HG03378 (cell line): ENCODE results near the gene TBC1D14.
A peak's percentile ranks its signal among the peaks of the same experiment; 100 is the strongest.

Source experiments
- ATAC-seq: cut with Tn5 transposase; IDR thresholded peaks from one replicate; pipeline ENCODE4 v1.9.1; 2021; ENCODE audit warnings: mild to moderate bottlenecking, moderate library complexity; ENCODE audit not compliant: unreplicated experiment

Gene TBC1D14

DNA sequence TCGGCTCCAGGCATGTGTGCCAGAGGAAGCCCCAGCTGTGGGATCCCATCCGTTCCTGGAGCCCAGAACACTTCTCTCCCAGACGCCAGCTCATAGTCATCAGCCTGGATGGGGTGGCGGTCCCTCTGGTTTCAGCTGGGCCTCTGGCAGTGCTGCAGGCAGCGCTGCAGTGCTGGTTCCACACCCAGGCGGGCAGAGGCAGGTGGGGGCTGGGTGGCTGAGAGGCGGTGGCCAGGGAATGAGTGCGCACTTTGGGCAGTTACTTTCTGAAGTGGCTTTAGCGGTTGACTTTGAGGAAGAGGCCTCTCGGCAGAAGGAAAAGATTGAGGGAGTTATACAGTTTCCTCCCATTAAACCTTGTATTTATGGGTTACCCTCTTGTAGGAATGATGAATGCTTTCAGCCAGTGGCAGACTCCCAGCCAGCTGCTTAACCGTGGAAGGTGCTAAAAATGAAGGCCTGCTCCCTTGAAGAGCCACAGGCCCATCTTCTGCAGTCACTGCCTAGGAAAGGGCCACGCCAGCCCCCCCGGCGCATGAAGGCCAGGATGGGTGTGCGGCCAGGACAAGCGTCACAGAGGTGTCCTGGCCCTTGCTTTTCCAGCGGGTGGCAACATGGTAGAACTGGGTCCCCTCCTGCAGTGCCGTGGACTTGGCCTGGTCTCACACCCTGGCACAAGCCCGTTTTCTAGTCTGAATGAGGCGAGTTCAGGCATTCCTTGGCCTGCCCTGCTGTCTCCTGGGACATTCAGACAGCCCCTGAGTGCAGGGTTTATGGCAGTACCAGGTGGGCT lies 143.5 kb downstream of the TBC1D14 start:
- no peak for ATAC-seq

DNA sequence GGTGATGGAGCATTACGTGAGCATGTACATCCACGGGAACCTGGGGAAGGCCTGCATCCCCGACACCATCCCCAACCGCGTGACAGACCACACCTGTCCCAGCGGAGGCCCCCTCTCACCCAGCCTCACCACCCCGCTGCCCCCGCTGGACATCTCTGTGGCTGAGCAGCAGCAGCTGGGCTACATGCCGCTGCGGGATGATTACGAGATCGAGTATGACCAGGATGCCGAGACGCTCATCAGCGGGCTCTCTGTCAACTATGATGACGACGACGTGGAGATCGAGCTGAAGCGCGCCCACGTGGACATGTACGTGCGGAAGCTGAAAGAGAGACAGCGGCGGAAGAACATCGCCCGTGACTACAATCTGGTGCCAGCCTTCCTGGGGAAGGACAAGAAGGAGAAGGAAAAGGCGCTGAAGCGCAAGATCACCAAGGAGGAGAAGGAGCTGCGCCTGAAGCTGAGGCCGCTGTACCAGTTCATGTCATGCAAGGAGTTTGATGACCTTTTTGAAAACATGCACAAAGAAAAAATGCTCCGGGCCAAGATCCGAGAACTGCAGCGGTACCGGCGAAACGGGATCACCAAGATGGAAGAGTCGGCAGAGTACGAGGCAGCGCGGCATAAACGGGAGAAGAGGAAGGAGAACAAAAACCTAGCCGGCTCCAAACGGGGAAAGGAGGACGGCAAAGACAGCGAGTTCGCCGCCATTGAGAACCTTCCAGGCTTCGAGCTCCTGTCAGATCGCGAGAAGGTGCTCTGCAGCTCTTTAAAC lies 144.7 kb downstream of the TBC1D14 start:
- no peak for ATAC-seq

DNA sequence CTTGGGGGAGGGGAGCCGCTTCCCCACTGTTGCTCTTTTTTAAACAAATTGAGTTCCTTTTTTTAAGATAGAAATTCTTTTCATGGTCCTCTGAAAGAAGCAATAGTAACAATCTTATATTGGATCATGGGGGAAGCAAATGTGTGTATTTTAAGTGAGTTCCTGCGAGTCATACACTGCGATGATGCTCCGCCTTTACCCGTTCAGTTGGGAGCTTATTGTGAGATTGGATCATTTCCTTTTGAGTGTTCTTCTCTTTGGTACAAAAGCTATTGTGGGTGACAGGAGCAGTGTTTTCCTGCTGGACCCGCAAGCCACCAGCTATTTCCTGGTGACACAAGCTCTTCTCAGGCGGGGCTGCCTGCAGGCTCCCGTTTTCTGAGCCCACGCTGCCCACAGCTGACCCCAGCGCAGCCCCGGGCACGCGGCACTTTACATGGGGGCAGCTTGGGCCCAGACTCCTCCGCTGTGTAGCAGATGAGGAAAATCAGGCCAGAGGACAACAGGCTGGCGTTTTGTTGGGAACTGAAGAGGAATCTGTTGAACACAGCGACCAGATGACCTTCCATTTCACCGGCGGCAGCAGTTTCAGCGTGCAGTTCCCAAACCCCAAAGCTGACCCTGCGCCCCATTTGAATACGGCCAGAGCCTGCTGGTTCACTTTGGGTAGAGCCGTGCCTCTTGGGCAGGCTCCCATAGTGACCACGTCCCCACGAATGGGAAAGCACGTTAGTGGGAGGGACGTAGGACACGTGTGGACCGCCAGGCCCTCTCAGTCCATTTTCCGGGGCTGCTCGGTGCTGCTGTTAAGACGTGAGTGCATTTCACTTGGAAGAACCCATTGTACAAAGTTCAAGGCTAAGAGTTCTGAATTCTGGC lies 145.7 kb downstream of the TBC1D14 start:
- no peak for ATAC-seq

DNA sequence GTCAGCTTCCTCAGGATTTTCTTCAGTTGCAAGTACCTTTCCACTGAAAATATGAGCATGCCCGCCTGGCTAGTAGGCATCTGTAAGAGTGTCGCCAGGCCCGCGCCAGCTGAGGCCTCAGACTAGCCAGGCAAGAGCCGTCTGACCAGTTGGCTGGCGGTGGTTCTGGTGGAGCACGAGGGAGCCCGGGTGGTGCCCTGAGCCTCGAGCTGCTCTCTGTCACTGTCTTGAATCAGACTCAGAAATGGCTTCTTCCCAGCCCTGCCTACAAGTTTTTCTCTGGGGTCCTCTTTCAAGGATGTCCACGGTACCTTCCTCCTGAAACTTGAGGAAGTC lies 146.3 kb downstream of the TBC1D14 start:
- ATAC-seq: no peak

DNA sequence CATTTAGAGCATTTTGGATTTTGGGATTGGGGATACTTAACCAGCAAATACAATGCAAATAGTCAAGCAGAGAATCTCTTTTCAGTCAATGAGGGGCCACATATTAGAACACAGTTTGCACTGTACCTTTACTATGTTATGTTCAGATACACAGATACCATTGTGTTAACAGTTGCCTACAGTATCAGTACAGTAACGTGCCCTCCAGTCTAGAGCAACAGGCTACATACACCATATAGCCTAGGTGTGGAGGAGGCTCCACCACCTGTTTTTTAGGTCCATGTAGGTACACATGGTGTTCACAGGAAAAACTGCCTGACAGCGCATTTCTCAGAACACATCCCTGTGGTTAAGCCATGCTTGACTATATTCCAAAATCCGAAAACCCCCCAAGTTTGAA lies 149.2 kb downstream of the TBC1D14 start:
- ATAC-seq: no peak

DNA sequence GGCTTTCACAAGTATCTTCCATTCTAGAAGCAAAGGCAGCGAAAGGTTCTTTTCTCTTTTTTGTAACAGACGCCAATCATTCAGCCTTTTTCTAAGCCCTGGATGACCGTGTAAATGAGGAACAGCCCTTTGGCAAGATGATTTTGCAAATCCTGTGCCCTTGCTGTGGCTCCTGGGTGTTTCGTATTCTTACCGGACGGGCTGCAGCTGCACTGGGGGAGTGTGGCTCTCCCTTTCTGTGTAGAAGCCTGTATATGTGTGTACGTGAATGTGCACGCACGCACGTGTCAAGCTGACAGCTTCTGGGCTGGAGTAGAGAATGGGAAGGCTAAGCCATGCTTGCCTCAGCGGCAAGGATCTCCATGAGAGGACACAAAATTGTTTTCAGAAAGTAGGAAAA lies 150.0 kb downstream of the TBC1D14 start:
- ATAC-seq: no peak

DNA sequence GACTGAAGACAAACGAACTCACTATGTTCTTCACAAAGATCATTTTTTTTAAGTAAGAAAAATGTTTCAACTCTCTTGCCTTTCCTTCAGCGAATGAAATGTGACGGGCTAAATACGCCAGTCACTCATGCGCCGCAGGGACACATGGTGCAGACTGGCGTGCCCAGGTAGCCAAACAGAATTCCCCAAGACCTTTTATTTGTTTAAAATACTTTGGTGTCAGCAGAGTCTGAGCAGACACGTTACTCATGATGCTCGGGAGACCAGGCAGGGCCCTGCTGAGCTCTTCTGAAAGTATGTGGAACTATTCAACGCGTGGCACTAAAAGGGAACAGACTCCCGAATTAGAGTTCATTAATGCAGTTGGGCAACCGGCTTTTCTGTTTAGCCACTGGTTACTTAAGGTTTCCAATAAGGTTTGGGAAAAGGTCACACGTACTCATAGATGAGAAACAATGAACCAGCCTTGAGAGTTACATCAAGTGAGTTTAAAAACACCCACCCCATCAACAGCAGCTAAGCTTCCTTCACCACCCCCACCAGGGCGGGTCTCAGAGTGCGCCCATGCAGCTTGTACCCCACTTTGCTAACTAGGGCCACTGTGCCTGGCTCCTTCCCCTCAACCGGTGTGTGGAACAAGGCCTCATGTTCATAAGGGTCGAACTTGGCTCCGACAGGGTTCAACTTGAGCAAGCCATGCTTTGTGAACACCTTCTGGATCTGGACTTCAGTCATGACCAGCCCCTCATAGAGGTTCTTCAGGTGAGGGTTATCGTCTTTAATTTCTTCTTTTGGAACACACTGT lies 150.9 kb downstream of the TBC1D14 start:
- ATAC-seq: no peak

DNA sequence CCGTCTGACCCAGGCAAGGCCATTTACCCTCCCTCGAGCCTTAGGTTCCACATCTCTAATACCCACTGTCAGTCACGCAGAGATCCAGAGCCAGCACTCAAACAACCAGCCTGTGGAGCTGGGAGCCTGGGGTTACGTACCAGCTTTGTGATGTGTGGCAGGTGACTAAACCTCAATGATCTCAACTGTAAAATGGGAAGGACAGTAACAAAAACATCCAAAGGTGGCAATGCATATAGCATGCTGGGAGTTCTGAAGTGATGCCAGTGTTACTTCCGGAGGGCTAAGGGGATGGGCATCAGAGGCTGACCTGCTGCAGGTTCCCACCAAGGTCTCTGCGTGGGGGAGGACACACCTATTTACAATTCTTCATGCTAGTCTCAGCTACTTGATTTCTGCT lies 152.2 kb downstream of the TBC1D14 start:
- ATAC-seq: no peak

DNA sequence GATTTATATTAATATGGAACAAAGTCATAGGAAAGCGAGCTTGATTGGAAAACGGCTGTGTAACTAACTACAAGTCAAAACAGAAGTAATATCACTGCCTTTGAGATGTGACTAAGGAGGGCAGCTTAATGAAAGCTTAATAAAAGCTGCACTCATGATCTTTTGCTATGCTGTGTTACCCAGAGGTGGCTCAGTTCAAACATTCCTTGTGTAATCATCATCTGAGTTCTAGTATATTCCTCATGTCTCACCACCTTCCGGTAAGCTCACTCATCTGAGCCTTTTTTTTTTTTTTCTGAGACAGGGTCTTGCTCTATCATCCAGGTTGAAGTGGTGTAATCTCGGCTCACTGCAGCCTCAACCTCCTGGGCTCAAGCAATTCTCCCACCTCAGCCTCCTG lies 153.2 kb downstream of the TBC1D14 start:
- no peak for ATAC-seq

DNA sequence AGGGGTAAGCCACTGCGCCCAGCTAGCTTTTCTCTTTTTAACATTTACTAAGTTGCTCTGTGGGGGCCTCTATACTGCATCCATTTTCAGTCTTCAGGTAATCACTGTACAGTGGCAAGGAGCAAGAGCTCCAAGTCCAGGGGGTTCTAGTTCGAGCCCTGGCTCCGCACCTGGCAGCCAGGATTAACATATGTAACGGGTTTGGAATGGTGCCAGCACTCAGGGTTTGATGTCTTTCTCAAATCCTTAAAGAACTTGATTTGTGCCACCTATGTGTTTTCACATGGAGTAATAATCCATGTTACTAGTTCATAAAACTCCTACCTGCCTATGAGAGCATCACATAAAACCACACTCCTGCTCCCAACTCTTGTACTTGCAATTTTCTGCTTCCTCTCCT lies 153.7 kb downstream of the TBC1D14 start:
- no peak for ATAC-seq

DNA sequence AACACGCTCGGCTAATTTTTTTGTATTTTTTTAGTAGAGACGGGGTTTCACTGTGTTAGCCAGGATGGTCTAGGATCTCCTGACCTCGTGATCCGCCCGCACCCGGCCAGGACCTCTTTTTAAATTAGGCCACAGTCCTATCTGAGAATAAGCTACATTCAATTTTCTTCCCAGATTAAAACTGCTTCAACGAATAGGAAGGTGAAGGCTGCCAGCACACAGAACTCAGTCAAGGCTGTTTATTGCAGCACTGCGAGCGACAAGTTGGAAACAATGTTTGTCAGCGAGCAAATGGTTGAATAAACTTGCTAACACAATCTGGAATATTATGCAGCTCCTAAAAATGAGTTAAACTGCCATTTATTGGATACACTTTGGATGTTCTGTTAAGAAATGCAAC lies 156.4 kb downstream of the TBC1D14 start:
- ATAC-seq: no peak

DNA sequence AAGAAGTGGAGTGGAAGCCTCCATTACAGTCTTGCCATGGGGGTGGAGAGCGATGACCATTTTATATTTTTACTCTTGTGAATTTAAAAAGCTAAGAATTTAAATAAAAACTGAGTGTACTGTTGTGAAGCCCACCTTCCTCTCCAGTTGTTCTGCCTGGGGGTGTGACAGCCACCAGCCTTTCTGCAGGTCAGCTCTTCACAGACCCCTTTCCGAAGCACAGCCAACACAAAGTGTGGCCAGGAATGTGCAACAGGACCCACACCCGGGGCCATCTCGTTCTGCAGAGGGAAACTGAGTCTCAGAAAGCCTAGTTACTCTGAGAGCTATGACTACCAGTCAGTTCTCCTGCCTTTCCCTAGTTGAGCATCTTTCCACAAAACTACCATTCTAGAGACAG lies 156.9 kb downstream of the TBC1D14 start:
- ATAC-seq: no peak

DNA sequence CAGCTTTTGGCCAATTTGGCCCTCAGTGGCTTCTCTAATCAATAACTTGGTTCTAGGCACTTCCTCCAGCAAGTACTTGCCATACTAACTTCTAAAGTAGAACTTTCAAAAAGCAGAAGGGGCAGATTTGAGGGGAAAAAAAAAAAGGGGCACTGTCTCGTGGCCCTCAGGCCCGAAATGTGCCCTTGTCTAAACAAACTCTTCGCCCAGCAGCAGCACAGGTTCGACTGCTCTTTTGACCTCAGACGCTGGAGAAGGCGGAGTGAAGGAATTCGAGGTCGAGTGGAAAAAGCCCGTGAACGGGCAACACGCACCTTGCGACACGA lies 157.5 kb downstream of the TBC1D14 start:
- ATAC-seq: no peak

DNA sequence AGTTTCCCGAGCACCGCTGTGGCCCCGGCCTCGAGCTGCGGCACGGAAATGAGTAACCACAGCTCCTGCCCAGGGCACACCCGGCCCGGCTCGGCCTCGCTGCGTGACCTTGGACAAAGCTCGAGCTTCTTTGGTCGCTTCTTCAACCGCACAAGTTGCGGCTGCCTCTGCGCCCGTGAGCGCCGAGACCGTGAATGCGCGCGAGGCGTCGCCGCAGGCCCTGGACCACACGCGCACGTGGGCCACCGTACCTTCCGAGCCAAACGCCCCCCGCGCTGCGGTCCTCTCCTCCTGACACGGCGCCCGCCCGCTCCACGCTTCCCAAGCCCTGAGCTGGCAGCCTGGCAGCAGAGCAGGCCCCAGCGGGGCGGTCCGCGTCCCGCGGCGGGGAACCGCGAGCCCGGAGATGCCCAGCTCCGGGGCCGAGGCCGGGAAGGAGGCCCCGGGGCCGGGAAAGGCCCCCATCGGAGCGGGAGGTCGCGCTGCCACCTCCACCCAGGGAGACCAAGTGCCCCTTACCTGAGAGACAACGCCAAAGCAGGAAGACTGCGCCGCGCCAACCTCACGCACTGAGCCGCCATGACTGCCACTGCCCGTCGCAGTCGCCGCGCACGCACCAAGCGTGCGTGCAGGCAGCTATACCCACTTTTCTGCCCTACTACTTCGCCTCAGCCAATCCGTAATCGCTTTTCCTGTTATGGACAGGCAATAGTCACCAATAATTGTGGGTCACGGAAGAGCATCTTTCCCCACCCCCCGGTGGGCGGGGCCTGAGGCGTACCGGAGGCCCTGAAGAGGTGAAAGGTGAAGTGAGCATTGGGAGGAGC lies 158.0 kb downstream of the TBC1D14 start, which contains the start of gene GRPEL1:
GRPEL1 (minus strand) TSS at position 613 of the 827 bp plus-strand sequence; CDS start at position 581, 32 bp downstream.
- peak; percentile 91 for ATAC-seq

DNA sequence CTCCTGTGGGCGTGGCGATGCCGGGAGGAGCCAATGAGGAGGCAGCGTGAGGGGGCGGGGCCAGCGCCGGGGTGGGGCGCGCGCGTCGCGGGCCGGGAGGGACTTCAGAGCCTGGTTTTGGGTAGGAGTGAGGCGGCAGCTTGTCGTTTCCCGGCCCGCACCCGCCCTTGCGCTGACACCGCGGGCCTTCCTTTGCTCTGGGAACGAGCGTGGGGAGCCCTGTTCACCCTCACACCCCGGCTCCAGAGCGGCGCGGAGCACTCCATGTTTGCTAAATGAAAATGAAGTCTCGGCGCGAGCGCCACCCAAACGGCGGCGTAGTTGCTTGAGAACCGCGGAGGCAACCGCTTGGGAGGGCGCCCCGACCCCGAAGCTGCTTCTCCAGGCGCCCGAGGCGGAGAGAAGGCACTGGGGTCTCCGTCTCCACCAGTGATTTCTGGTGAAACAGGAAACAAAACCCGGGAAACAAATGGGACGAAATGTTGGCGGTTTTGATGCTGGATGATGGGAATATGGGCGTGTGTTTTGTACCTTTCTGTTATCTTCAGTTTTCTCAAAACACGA lies 158.7 kb downstream of the TBC1D14 start:
- ATAC-seq: peak; percentile 11

DNA sequence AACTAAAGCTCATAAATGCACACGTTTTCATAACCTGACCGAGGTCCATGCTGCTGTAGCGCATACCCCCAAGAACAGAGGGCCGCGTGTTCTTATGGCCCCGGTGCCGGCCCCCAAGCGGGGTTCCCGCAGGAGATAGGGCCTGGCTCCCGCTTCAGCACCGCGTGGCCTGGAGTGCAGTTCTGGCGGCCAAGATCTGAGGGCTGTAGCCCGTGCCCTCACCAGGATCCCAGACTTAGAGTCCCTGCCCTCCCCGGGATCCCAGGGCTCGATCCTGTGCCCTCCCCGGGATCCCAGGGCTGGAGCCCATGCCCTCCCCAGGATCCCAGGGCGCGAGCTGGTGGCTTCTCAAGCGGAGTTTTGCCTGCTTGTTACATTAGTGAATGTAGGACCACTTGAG lies 159.3 kb downstream of the TBC1D14 start:
- ATAC-seq: no peak

DNA sequence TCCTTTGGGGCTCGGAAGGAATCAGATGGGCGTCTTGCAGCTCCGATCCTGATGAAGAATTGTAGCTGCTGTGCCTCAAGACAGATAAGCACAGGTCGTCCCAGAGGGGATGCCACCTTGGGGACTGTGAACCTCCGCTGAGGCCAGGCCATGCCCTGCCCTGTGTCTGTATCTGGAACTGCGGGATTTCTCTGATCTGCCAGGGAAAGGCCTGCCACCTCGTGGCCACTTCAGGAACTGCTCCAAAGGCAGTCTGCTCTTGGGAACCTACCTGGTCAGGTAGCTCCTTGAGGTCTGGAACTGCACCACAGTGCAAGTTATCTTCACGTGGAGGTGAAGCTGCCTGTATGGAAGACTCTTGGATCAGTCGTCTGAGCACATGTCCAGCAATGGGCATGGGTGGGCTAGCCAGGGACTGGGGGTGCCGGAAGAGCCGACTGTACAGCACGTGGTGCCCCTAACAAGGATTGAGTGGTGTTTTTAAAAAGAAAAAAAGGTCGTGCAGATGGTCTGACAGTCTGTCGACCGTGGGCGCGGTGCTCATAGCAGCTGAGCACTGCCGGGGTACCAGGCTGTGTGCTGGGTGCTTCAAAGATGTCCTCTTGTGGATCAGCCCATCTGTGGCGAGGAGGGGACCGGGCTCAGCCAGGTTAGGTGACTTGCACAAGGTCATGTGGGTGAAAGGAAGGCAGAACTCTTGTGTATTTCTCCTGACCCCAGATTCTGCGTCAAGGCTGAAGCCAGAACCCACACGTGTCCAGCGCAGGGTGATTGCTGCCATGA lies 161.3 kb downstream of the TBC1D14 start:
- ATAC-seq: peak; percentile 49

DNA sequence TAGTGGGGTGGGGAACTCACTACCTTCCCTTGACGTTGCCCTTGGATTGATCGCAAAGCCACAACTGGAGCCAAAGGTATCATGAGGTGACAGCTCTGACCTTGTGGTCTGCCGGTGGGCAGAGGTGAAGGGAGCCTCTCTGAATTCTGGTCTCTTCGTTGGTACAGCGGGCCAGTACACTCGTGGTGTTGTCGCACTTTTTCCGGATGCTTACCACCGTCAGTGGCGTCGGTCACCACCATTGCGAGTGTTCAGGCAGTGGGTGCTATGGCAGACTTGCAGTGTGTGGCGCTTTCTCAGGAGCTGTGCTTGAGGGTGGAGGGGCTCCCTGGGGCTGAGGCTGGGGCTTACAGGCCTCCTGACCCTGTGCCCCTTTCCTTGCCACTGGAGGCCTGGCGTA lies 163.4 kb downstream of the TBC1D14 start:
- no peak for ATAC-seq
